ENCODE data around the gene ZNF74.
"Not testable (repeated sequence)": the region's sequence is repeated elsewhere in the genome, so short reads cannot be mapped to it uniquely, and the experiment has no call there.

ZNF74 gene

DNA sequence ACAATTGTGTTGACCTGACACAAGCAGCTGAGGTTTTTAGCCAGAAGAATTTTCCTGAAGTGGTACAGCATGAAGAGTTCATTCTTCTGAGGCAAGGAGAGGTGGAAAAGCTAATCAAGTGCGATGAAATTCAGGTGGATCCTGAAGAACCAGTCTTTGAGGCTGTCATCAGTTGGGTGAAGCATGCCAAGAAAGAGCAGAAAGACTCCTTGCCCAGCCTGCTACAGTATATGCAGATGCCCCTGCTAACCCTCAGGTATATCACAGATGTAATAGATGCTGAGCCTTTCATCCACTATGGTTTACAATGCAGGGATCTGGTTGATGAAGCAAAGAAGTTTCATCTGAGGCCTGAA is 56.6 kb downstream of the ZNF74 start:
- DNase-seq, result no peak

DNA sequence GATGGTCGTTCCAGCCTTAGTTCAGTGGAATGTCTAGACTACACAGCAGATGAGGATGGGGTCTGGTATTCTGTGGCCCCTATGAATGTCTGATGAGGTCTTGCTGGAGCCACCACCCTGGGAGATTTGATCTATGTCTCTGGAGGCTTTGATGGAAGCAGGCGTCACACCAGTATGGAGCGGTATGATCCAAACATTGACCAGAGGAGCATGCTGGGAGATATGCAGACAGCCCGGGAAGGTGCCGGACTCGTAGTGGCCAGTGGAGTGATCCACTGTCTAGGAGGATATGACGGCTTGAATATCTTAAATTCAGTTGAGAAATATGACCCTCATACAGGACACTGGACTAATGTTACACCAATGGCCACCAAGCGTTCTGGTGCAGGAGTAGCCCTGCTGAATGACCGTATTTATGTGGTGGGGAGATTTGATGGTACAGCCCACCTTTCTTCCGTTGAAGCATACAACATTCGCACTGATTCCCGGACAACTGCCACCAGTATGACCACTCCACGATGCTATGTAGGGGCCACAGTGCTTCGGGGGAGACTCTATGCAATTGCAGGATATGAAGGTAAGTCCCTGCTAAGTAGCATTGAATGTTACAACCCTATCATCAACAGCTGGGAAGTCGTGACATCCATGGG is 57.3 kb downstream of the ZNF74 start:
- not testable (repeated sequence) for DNase-seq

DNA sequence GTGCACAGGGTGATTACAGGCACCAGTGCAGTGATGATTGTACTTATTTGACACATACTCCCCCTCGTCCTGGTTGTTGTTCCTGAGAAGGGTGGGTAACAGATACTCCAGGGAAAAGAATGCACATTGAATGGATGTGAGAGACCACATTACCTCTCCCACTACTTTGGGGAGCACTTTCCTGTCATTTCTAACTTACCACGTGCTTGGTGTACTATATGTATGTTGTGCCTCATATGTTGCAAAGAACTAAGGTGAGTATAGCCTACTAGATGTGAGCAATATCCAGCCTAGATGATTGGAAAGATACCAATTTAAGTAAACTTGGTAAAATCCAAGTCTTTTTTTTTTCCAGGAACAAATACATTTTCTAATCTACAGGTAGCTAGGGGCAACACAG is 58.0 kb downstream of the ZNF74 start:
- DNase-seq, result no peak

DNA sequence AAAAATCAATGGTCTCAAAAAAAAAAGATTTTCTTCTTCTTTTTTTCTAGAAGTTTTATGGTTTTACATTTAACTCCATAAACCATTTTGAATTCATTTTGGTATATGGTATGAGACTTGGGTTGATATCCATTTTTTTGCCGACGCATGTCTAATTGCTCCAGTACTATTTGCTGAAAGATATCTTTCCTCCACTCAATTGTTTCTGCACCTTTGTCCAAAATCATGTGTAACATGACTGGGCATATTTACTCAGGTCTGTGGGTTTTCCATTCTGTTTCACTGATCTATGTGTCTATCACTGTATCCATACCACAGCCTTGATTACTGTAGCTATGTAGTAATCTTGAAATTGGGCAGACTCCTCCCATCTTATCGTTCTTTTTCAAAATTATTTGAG is 59.3 kb downstream of the ZNF74 start:
- no peak for DNase-seq

DNA sequence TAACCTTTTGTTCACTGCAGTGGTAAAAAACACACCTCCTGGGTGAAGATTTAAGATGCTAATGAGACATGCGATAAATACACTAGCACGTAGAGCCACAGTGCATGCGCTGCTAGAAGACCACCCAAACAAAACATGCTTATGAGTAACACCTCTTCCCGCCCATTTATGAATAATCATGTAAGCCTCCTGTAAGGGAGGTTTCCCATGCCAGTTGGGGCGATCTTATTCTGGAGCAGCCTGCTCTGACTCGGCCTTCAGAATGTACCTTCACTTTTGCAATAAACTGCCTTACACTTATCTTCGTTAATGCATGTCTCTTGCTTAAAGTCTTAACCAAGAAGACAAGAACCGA is 61.7 kb downstream of the ZNF74 start:
- no peak for DNase-seq

DNA sequence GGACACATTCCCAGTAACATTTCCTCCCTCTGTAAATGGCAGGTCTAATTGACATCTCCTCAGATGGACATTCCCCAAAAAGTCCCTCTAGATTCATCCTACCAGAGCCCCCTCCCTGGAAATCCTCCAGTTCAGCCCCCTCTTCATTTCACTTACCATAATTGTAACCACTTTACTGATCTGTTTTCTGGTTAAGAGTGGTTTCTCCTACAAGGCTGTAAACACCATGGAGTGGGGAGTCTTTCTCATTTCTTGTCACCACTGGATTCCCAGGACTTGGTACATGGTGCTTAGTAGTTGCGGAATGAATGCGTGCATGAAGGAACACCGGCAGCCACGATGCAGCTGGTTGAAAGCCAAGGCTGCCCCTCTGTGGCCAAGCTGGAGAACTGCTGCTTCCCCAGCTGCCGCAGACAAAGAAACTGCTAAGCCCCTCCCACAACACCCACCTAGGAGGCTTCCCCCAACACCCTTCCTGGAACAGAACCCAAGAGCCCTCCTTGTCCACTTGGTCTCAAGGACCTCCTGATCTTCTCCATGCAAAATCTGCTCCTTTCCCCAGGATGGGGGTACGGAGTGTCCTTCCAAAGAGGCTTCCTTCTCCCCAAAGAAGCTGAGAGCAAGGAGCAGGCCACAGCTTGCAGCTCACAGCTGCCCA is 62.2 kb downstream of the ZNF74 start:
- peak; percentile 79 to 80 for DNase-seq

DNA sequence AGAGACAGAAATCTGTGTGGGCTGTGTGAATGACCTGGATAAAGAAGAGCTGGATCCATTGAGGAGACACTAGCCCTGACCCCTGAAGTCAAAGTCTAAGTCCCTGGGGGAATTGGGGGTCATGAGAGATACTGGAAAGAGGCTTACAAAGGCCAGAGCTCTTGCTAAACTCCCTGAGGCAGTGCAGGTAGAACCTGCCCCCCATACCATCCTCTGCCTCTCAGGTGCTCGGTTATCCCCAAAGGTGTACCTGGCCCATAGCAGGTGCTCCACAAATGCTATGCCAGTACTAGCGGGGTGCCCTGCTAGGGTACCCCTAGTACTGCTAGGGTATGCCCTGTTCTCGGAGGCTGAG is 62.7 kb downstream of the ZNF74 start:
- DNase-seq, result no peak

DNA sequence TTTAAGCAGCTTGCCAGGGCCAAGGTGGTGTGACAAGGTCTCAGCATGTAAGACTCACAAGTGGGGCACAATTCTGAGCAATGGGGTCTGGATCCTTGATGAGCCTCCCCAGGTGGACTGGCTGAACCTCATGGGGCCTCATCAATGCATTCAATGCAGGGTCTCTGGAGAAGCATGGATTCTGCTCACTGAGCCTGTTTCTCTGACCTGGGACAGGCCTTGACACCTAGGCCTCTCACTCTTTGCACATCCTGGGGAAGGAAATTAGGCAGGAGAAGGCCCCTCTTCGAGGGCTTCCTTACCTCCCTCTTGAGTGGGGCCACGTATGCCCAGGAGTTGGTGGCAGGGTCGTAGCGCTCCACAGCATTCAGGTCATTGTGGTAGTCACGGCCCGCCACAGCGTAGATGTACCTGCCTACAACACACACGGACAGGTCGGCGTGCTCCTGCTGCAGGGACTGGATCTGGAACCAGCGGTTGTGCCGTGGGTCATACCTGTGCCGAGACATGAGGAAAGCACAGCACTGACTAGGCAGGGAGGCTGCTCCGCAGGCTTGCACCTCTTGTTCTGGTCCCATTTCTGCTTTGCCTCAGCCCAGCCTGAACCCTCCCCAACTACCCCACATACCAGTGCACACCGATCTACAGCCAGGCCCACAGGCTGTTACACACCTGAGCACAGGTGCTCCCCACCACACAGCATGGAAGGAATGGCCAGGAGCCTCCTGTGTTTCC is 63.7 kb downstream of the ZNF74 start:
- DNase-seq, result no peak

All from stimulated activated CD4-positive, alpha-beta T cell treated with anti-CD3 and anti-CD28 coated beads, Interleukin-2, amount 100 ng/mL, for 24 hours (primary cell).